ENCODE measurements around the gene VGLL4. TPM values are rescaled to one million over a fixed set of nuclear protein-coding genes. Genes with fewer than 3 reads are reported as not detected.

The VGLL4 gene
- total RNA-seq, 1 donor from 2014 or later = 99.4 TPM

- TF ChIP-seq POLR2AphosphoS5 (IDR thresholded peaks at IDR 0.05; ENCODE audit: insufficient read depth in 1 of 2, low read depth in 1 of 2) = no peak
- DNase-seq (ENCODE audit: extremely low spot score in 2 of 2) = no peak
- peak overlapping the region in 1 of 2 donors; percentile 1 for H3K4me3 ChIP-seq
- intact Hi-C loops (cut with DNase I) = no loop called here
- H3K9me3 ChIP-seq = no peaks in the 10 kb centered on the region
- peaks cover 63% of the 10 kb centered on the region for H3K4me1 ChIP-seq
- no peaks in the 10 kb centered on the region for H3K27me3 ChIP-seq
- peak overlapping the region; percentile 88 for H3K27ac ChIP-seq
- H3K36me3 ChIP-seq = no peaks in the 10 kb centered on the region
Measured at GRCh38 chr3:11592445-11593298, 51.0 kb downstream of the VGLL4 start.

GRCh38 chr3:11591391-11592282 lies 52.1 kb downstream of the VGLL4 start:
- intact Hi-C loops (cut with DNase I) = no loop called here
- TF ChIP-seq POLR2AphosphoS5 (IDR thresholded peaks at IDR 0.05; ENCODE audit: insufficient read depth in 1 of 2, low read depth in 1 of 2) (no peak), POLR2A (IDR thresholded peaks at IDR 0.05) (no peak), CTCF (IDR thresholded peaks at IDR 0.05) (no peak)
- H3K9me3 ChIP-seq = no peaks in the 10 kb centered on the region
- peaks cover 73% of the 10 kb centered on the region for H3K4me1 ChIP-seq
- H3K27ac ChIP-seq = peak overlapping the region; percentile 88
- no peaks in the 10 kb centered on the region for H3K36me3 ChIP-seq
- peak overlapping the region in 1 of 2 donors; percentile 5 for H3K4me3 ChIP-seq
- no peak for DNase-seq (ENCODE audit: extremely low spot score in 2 of 2)
- no peaks in the 10 kb centered on the region for H3K27me3 ChIP-seq

GRCh38 chr3:11591002-11591355 lies 52.7 kb downstream of the VGLL4 start:
- no peaks in the 10 kb centered on the region for H3K36me3 ChIP-seq
- peaks cover 80% of the 10 kb centered on the region for H3K4me1 ChIP-seq
- intact Hi-C loops (cut with DNase I) = no loop called here
- no peaks in the 10 kb centered on the region for H3K27me3 ChIP-seq
- peak overlapping the region; percentile 88 for H3K27ac ChIP-seq
- peak overlapping the region in 1 of 2 donors; percentile 5 for H3K4me3 ChIP-seq
- DNase-seq (ENCODE audit: extremely low spot score in 2 of 2) = no peak
- no peaks in the 10 kb centered on the region for H3K9me3 ChIP-seq
- no peak for TF ChIP-seq CTCF (IDR thresholded peaks at IDR 0.05)
- no peak for TF ChIP-seq POLR2A (IDR thresholded peaks at IDR 0.05)
- no peak for TF ChIP-seq POLR2AphosphoS5 (IDR thresholded peaks at IDR 0.05; ENCODE audit: insufficient read depth in 1 of 2, low read depth in 1 of 2)

GRCh38 chr3:11589706-11590105 lies 54.0 kb downstream of the VGLL4 start:
- intact Hi-C loops (cut with DNase I) = no loop called here
- H3K27ac ChIP-seq = peak overlapping the region; percentile 88
- no peak for TF ChIP-seq POLR2A (IDR thresholded peaks at IDR 0.05)
- no peak for TF ChIP-seq CTCF (IDR thresholded peaks at IDR 0.05)
- no peak for TF ChIP-seq POLR2AphosphoS5 (IDR thresholded peaks at IDR 0.05; ENCODE audit: insufficient read depth in 1 of 2, low read depth in 1 of 2)
- H3K4me1 ChIP-seq = peaks cover 89% of the 10 kb centered on the region
- no peak overlapping the region for H3K4me3 ChIP-seq
- H3K36me3 ChIP-seq = no peaks in the 10 kb centered on the region
- H3K27me3 ChIP-seq = no peaks in the 10 kb centered on the region
- peak in 1 of 2 donors; percentile 64 for DNase-seq (ENCODE audit: extremely low spot score in 2 of 2)
- H3K9me3 ChIP-seq = no peaks in the 10 kb centered on the region

- intact Hi-C loops (cut with DNase I) = no loop called here
- DNase-seq (ENCODE audit: extremely low spot score in 2 of 2) = peak in 1 of 2 donors; percentile 80
- Histone ChIP-seq H3K27me3 (no peaks in the 10 kb centered on the region), H3K9me3 (no peaks in the 10 kb centered on the region), H3K4me1 (peaks cover 96% of the 10 kb centered on the region), H3K4me3 (no peak overlapping the region), H3K36me3 (no peaks in the 10 kb centered on the region), H3K27ac (peak overlapping the region; percentile 11)
- TF ChIP-seq POLR2AphosphoS5 (IDR thresholded peaks at IDR 0.05; ENCODE audit: insufficient read depth in 1 of 2, low read depth in 1 of 2) (no peak), POLR2A (IDR thresholded peaks at IDR 0.05) (no peak), CTCF (IDR thresholded peaks at IDR 0.05) (no peak)
Measured at GRCh38 chr3:11588755-11589154, 55.0 kb downstream of the VGLL4 start.
